GM06990 (cell line): Measurements from ENCODE around the gene GPR26.

ENCODE experiments used
- DNase-seq: peaks from one replicate; pipeline ENCODE4 v3.0.0-alpha.2; 2011; ENCODE audit not compliant: insufficient read length; ENCODE audit errors: extremely low read depth
- H3K27me3 ChIP-seq: replicated peaks from 2 replicates; pipeline ENCODE4 v1.6.0; 2011; ENCODE audit warnings: low read length; ENCODE audit not compliant: control insufficient read depth, insufficient read depth
- H3K36me3 ChIP-seq: 2 replicates; pipeline ENCODE4 v1.5.1; 2011; ENCODE audit warnings: low read length; ENCODE audit not compliant: control insufficient read depth, insufficient read depth
- H3K4me3 ChIP-seq: replicated peaks from 2 replicates; pipeline ENCODE4 v1.5.1; 2011; ENCODE audit warnings: low read depth, mild to moderate bottlenecking, control low read depth, low read length
- TF ChIP-seq, protein P1 (sequence below): IDR thresholded peaks from 2 replicates; pipeline ENCODE4 v1.5.1; 2011; ENCODE audit warnings: low read length, control low read depth, mild to moderate bottlenecking, inconsistent platforms; ENCODE audit not compliant: insufficient read depth, poor library complexity, severe bottlenecking

Gene GPR26, protein sequence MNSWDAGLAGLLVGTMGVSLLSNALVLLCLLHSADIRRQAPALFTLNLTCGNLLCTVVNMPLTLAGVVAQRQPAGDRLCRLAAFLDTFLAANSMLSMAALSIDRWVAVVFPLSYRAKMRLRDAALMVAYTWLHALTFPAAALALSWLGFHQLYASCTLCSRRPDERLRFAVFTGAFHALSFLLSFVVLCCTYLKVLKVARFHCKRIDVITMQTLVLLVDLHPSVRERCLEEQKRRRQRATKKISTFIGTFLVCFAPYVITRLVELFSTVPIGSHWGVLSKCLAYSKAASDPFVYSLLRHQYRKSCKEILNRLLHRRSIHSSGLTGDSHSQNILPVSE

DNA sequence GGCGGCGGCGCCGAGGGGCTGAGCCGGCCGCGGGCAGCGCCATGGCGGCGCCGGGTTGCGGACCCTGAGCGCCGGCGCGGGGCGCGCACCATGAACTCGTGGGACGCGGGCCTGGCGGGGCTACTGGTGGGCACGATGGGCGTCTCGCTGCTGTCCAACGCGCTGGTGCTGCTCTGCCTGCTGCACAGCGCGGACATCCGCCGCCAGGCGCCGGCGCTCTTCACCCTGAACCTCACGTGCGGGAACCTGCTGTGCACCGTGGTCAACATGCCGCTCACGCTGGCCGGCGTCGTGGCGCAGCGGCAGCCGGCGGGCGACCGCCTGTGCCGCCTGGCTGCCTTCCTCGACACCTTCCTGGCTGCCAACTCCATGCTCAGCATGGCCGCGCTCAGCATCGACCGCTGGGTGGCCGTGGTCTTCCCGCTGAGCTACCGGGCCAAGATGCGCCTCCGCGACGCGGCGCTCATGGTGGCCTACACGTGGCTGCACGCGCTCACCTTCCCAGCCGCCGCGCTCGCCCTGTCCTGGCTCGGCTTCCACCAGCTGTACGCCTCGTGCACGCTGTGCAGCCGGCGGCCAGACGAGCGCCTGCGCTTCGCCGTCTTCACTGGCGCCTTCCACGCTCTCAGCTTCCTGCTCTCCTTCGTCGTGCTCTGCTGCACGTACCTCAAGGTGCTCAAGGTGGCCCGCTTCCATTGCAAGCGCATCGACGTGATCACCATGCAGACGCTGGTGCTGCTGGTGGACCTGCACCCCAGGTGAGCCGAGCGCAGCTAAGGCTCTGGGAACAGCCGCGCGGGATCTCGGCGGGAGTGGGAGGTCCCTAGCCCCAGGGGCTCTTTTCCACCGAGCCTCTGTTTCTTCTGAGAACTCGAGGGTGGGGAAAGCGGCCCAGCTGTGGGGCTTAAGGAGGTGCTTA, at the start of gene GPR26:
TSS of gene GPR26 (plus strand) at position 38 of the 919 bp plus-strand sequence. CDS start at position 91, 53 bp downstream.
- no peak for DNase-seq
- Histone ChIP-seq H3K4me3 (no peak within 1 kb of the TSS), H3K36me3 (no peaks in the 10 kb centered on the region), H3K27me3 (peaks cover 3% of the 10 kb centered on the region; the same call in 1 of the 2 replicates)
- TF ChIP-seq, protein P1, sequence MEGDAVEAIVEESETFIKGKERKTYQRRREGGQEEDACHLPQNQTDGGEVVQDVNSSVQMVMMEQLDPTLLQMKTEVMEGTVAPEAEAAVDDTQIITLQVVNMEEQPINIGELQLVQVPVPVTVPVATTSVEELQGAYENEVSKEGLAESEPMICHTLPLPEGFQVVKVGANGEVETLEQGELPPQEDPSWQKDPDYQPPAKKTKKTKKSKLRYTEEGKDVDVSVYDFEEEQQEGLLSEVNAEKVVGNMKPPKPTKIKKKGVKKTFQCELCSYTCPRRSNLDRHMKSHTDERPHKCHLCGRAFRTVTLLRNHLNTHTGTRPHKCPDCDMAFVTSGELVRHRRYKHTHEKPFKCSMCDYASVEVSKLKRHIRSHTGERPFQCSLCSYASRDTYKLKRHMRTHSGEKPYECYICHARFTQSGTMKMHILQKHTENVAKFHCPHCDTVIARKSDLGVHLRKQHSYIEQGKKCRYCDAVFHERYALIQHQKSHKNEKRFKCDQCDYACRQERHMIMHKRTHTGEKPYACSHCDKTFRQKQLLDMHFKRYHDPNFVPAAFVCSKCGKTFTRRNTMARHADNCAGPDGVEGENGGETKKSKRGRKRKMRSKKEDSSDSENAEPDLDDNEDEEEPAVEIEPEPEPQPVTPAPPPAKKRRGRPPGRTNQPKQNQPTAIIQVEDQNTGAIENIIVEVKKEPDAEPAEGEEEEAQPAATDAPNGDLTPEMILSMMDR: no peak

DNA sequence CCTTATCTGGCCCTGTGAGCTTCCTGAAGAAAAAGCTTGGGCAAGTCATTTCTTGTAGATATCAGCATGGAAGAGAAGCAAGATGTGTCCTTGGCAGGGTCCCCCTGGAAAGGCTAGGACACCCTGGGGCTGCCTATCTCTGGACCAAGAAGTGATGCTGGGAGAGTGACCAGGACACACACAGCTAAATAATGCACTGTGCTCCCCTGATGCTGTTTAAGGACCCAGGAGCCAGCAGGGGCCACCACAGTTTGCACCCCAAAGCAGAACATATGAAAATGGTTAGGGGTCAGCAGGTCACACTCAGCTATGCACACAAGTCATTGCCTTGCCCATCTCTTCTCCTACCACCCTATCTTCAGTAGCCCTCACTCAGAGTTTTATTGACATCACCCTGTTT, 47.9 kb upstream of the GPR26 start:
- Histone ChIP-seq H3K4me3 (no peak overlapping the region), H3K36me3 (no peaks in the 10 kb centered on the region), H3K27me3 (peaks cover 1% of the 10 kb centered on the region)
- TF ChIP-seq, protein P1: no peak
- DNase-seq: no peak

DNA sequence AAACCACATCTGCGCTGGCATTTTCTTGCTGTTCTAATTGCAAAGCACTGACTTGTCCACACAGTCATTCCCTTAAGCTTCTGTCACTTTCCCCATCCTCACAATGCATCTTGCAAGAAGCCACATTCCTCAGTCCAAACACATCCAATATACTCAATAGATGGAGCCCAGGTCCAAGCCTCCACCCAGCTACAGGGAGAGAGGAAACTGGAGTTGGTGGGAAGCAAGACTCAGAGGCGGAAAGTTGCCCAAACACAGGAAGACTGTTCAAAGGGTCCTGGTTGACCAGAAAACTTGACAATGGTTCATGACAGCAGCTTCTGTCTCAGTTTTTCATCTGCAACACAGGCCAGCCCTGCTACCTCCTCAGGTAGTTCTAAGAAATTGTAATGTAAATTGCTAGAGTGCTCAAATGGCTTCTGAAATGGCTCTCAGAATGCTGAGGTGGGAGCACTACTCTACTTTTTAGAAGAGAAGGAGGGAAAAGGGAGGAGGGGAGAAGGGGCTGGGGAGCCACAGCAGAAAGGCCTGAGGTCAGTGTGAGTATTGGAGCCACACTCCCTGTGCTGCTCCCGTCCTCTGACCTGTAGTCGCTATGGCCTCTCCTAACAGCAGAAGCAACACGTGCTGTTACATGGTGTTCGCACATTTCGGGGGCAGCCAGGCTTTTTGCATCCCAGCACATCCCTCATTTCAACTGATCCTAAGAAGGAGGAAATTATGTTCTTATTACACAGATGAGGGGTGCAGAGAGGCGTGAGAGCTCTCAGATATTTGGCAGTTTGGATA, 46.9 kb upstream of the GPR26 start:
- TF ChIP-seq, protein P1: no peak
- Histone ChIP-seq H3K27me3 (peaks cover 1% of the 10 kb centered on the region), H3K36me3 (no peaks in the 10 kb centered on the region), H3K4me3 (no peak overlapping the region)
- DNase-seq: no peak

DNA sequence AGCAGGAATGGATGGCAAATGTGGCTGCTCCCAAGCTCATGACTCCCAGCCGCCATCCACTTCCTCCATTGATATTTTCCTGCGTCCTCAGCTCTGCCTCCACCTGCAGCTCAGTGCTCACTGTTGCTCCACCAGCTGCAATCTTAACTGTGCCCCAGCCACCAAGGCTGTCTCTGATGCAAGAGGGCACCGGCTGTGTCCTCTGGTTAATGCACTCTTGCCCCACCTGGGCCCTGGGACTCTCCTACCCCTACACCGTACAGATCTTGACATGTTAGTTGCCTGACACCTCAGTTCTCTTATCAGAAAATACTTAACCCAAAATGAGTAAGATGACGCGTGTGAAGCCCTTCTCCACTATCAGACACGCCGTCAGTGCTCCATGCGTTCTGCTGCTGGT, 45.5 kb upstream of the GPR26 start:
- TF ChIP-seq, protein P1: no peak
- DNase-seq: no peak
- H3K36me3 ChIP-seq: no peaks in the 10 kb centered on the region
- H3K27me3 ChIP-seq: peaks cover 1% of the 10 kb centered on the region
- no peak overlapping the region for H3K4me3 ChIP-seq

DNA sequence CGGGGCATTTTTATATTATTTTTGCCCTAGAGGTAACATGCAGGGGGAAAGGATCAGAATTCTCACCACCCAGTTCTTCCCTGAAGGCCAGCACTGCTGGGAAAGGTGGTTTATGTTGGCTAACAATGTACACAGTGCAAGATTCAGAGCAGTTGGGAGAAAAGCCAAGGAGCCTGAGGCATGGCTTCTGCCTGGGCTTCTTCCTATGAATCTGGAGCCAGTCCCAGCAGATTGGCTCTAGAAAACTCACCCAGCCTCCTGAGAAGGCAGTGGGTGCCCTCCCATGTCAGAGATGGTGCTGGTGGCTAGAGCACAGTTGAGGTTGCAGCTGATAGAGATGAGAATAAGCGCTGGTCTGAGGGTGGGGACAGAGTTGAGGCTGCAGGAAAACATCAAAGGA, 44.7 kb upstream of the GPR26 start:
- DNase-seq: no peak
- TF ChIP-seq, protein P1: no peak
- no peaks in the 10 kb centered on the region for H3K36me3 ChIP-seq

More for the DNA sequence above, 44.7 kb upstream of the GPR26 start:
- H3K4me3 ChIP-seq: no peak overlapping the region
- H3K27me3 ChIP-seq: peaks cover 1% of the 10 kb centered on the region
